HG03045 (cell line): ENCODE data around the gene CNN1.
"Not testable (repeated sequence)": the region's sequence is repeated elsewhere in the genome, so short reads cannot be mapped to it uniquely, and the experiment has no call there.

Source experiments
- ATAC-seq: cut with Tn5 transposase; IDR thresholded peaks from one replicate; pipeline ENCODE4 v1.9.1; 2021; ENCODE audit warnings: mild to moderate bottlenecking, moderate library complexity; ENCODE audit not compliant: unreplicated experiment

CNN1 gene

DNA sequence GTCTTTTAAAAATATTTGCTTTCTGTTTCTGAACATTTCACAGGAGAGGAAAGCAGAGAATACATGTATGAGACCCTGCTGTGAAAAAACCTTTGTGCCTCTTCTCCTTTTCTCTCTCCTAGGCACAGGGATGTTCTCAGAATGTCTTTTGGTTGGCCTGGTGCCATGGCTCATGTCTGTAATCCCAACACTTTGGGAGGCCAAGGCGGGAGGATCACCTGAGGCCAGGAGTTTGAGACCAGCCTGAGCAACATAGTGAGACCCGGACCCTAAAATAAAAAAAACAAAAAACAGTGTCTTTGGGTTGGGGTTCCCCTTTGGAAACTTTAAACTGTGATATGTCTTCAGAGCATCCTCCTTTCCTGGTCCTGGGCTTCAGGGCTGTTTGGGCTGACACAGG, 60.1 kb downstream of the CNN1 start:
- no peak for ATAC-seq

GRCh38 chr19:11599704-11600103, 61.1 kb downstream of the CNN1 start:
- not testable (repeated sequence) for ATAC-seq
